Esophagus muscularis mucosa (tissue), 4 donors: ENCODE results near the gene UST. TPM values are rescaled to one million over a fixed set of nuclear protein-coding genes. Genes with fewer than 3 reads are reported as not detected.

Experiments
- DNase-seq: peaks from one replicate; pipeline ENCODE4 v3.0.0-alpha.2; 2017; ENCODE audit errors: extremely low spot score
- H3K27ac ChIP-seq, 4 donors: fragments of 200-600 bp; sonication (generic); replicated peaks in 1 of 4; 1 replicate in 3 of 4; 2 replicates in 1 of 4; pipeline ENCODE4 v1.5.1; 2016 to 2019; ENCODE audit warnings: mild to moderate bottlenecking in 1 of 4
- H3K27me3 ChIP-seq, 4 donors: fragments of 200-600 bp; sonication (generic); one replicate each; pipeline versions ENCODE4 v1.5.1 to v1.6.0; 2016 to 2019
- H3K36me3 ChIP-seq, 4 donors: fragments of 200-600 bp; sonication (generic); one replicate each; pipeline ENCODE4 v1.5.1; 2016 to 2019
- H3K4me1 ChIP-seq, 4 donors: fragments of 200-600 bp; sonication (generic); one replicate each; pipeline ENCODE4 v1.5.1; 2016 to 2019
- H3K4me3 ChIP-seq, 4 donors: fragments of 200-600 bp; sonication (generic); 1 replicate in 2 of 4; 2 replicates in 2 of 4; pipeline ENCODE4 v1.5.1; 2016 to 2019; ENCODE audit warnings: mild to moderate bottlenecking in 4 of 4, moderate library complexity in 1 of 4
- H3K9me3 ChIP-seq, 4 donors: fragments of 200-600 bp; sonication (generic); 1 replicate in 3 of 4; 2 replicates in 1 of 4; pipeline ENCODE4 v1.5.1; 2016 to 2019
- EP300 ChIP-seq: sonication (generic); formaldehyde crosslinking; IDR thresholded peaks from one replicate; pipeline ENCODE4 v1.6.1; 2017; ENCODE audit warnings: antibody characterized with exemption
- POLR2A ChIP-seq: fragments of 450-650 bp; IDR thresholded peaks from one replicate; pipeline ENCODE4 v1.6.1; 2017; ENCODE audit warnings: antibody characterized with exemption, moderate library complexity, mild to moderate bottlenecking, low read depth
- POLR2AphosphoS5 ChIP-seq, 2 donors: sonication (generic); formaldehyde crosslinking; IDR thresholded peaks; one replicate each; pipeline ENCODE4 v1.6.1; 2017; ENCODE audit warnings: antibody characterized with exemption in 2 of 2
- WGBS: methylation state at CpG from one replicate; pipeline ENCODE4 v1.1.5; 2018; 5-methylcytosine and 5-hydroxymethylcytosine counted together
- intact Hi-C: fragments of 100-400 bp; cut with DNase I; formaldehyde crosslinking; loops from one replicate; pipeline ENCODE4 v1.15.1; 2023
- total RNA-seq, 4 donors: library from RNA; depleted of rRNA; stranded (reverse); fragments of >200 nt; gene quantifications; one replicate each; pipeline versions ENCODE4 v1.1.0 to v1.2.1, GENCODE V29; 2016
- TF ChIP-seq, protein P1 (sequence below), 3 experiments: fragments of 200-600 bp in 2 of 3; fragments of 450-650 bp in 1 of 3; sonication (generic) in 2 of 3; IDR thresholded peaks; one replicate each; pipeline ENCODE4 v1.5.1; 2017 to 2019; ENCODE audit warnings: antibody characterized with exemption in 3 of 3, mild to moderate bottlenecking in 2 of 3, moderate library complexity in 1 of 3

UST gene
- total RNA-seq, 4 donors from 2014 or later, result 29.1 to 46.3 (median 32.4) TPM

GRCh38 chr6:148885925-148886845 lies 139.4 kb downstream of the UST start:
- Histone ChIP-seq H3K9me3 (no peaks in the 10 kb centered on the region), H3K27ac (peak overlapping the region in 3 of 4 donors; percentile 40 to 46 (median 40)), H3K36me3 (no peaks in the 10 kb centered on the region), H3K27me3 (no peaks in the 10 kb centered on the region), H3K4me1 (peaks cover 11 to 64% (median 46%) of the 10 kb centered on the region in 4 donors), H3K4me3 (no peak overlapping the region)
- intact Hi-C loops, result no loop called here
- WGBS, result 67% methylated on average over 7 of the region's 7 CpGs
- TF ChIP-seq, protein P1, sequence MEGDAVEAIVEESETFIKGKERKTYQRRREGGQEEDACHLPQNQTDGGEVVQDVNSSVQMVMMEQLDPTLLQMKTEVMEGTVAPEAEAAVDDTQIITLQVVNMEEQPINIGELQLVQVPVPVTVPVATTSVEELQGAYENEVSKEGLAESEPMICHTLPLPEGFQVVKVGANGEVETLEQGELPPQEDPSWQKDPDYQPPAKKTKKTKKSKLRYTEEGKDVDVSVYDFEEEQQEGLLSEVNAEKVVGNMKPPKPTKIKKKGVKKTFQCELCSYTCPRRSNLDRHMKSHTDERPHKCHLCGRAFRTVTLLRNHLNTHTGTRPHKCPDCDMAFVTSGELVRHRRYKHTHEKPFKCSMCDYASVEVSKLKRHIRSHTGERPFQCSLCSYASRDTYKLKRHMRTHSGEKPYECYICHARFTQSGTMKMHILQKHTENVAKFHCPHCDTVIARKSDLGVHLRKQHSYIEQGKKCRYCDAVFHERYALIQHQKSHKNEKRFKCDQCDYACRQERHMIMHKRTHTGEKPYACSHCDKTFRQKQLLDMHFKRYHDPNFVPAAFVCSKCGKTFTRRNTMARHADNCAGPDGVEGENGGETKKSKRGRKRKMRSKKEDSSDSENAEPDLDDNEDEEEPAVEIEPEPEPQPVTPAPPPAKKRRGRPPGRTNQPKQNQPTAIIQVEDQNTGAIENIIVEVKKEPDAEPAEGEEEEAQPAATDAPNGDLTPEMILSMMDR (IDR thresholded peaks at IDR 0.05), result no peak
- TF ChIP-seq EP300, result no peak
- no peak for TF ChIP-seq POLR2AphosphoS5 (IDR thresholded peaks at IDR 0.05)
- no peak for TF ChIP-seq POLR2A
- peak; percentile 68 for DNase-seq

DNA sequence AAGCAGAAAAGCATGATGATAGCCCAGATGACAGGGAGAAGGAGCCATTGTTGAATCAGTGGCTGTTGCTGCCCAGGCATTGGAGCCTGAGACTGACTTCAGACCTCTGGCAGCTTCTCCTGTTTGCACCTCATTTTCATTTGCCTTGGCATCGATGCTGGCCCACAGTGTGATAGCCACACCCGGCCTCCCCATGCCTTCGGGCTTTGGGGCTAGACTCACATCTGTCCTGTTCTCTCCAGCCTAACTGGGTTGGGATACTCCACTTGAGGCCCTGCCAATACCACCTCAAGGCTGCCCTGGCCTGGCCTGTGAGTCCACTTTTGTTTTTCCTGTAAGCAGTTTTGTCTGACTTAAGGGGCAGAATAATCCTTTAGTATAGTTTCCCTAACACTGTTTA lies 140.4 kb downstream of the UST start:
- H3K36me3 ChIP-seq, result no peaks in the 10 kb centered on the region
- no peaks in the 10 kb centered on the region for H3K27me3 ChIP-seq
- H3K4me1 ChIP-seq, result peaks cover 11 to 64% (median 46%) of the 10 kb centered on the region in 4 donors
- H3K27ac ChIP-seq, result no peak overlapping the region
- no peaks in the 10 kb centered on the region for H3K9me3 ChIP-seq
- WGBS, result 66% methylated on average over 3 of the region's 3 CpGs
- no peak overlapping the region for H3K4me3 ChIP-seq
- intact Hi-C loops, result no loop called here
- no peak for TF ChIP-seq POLR2A
- TF ChIP-seq, protein P1 (IDR thresholded peaks at IDR 0.05), result no peak
- no peak for TF ChIP-seq POLR2AphosphoS5 (IDR thresholded peaks at IDR 0.05)
- TF ChIP-seq EP300, result no peak
- peak; percentile 72 for DNase-seq

GRCh38 chr6:148888856-148889255 lies 142.0 kb downstream of the UST start:
- Histone ChIP-seq H3K36me3 (no peaks in the 10 kb centered on the region), H3K27ac (peak overlapping the region in 3 of 4 donors; percentile 17 to 57 (median 27)), H3K27me3 (no peaks in the 10 kb centered on the region), H3K9me3 (no peaks in the 10 kb centered on the region), H3K4me3 (no peak overlapping the region), H3K4me1 (peaks cover 11 to 64% (median 46%) of the 10 kb centered on the region in 4 donors)
- intact Hi-C loops, result no loop called here
- 23% methylated on average over 3 of the region's 3 CpGs for WGBS
- TF ChIP-seq POLR2AphosphoS5 (IDR thresholded peaks at IDR 0.05), result no peak
- TF ChIP-seq, protein P1 (IDR thresholded peaks at IDR 0.05), result no peak
- no peak for TF ChIP-seq EP300
- no peak for TF ChIP-seq POLR2A
- peak; percentile 31 for DNase-seq

- Histone ChIP-seq H3K27ac (peak overlapping the region in 1 of 4 donors; percentile 17), H3K4me3 (no peak overlapping the region), H3K36me3 (no peaks in the 10 kb centered on the region), H3K9me3 (no peaks in the 10 kb centered on the region), H3K27me3 (no peaks in the 10 kb centered on the region), H3K4me1 (peaks cover 11 to 53% (median 41%) of the 10 kb centered on the region in 4 donors)
- TF ChIP-seq POLR2AphosphoS5 (IDR thresholded peaks at IDR 0.05) (no peak), POLR2A (no peak), EP300 (no peak)
- WGBS, result 65% methylated on average over 3 of the region's 3 CpGs
- DNase-seq, result peak; percentile 83
- intact Hi-C loops, result loop anchor here (2.0 kb wide), 1 partner anchor 141 kb away; no protein-coding TSS in a partner anchor
Measured at GRCh38 chr6:148890096-148890495, 143.3 kb downstream of the UST start.
